ENCODE data around the gene CD180.
"Not testable (repeated sequence)": the region's sequence is repeated elsewhere in the genome, so short reads cannot be mapped to it uniquely, and the experiment has no call there.

The CD180 gene

GRCh38 chr5:67187006-67187715 is 9.4 kb downstream of the CD180 start:
- Histone ChIP-seq H3K36me3 (ENCODE audit: insufficient read depth, low read length) (no peaks in the 10 kb centered on the region), H3K4me2 (ENCODE audit: low read length) (no peak overlapping the region), H3K9me3 (replicated peaks; ENCODE audit: low read length) (no peaks in the 10 kb centered on the region), H3K9ac (ENCODE audit: low read depth, low read length) (no peak overlapping the region), H3K4me3 (ENCODE audit: low read length) (no peak overlapping the region), H3K4me1 (ENCODE audit: control insufficient read depth, insufficient read depth, low read length) (peaks cover 9% of the 10 kb centered on the region), H3K27me3 (ENCODE audit: control insufficient read depth, insufficient read depth, low read length) (no peaks in the 10 kb centered on the region)

- Histone ChIP-seq H3K4me2 (ENCODE audit: low read length) (no peak overlapping the region), H3K27me3 (ENCODE audit: control insufficient read depth, insufficient read depth, low read length) (no peaks in the 10 kb centered on the region), H3K4me1 (ENCODE audit: control insufficient read depth, insufficient read depth, low read length) (peaks cover 15% of the 10 kb centered on the region), H3K9ac (ENCODE audit: low read depth, low read length) (no peak overlapping the region), H3K36me3 (ENCODE audit: insufficient read depth, low read length) (no peaks in the 10 kb centered on the region), H3K9me3 (replicated peaks; ENCODE audit: low read length) (no peaks in the 10 kb centered on the region), H3K4me3 (ENCODE audit: low read length) (no peak overlapping the region)
These were observed 12.7 kb downstream of the CD180 start for GRCh38 chr5:67183859-67184258.

- H3K4me1 ChIP-seq (ENCODE audit: control insufficient read depth, insufficient read depth, low read length) = peaks cover 15% of the 10 kb centered on the region
- H3K9me3 ChIP-seq (replicated peaks; ENCODE audit: low read length) = no peaks in the 10 kb centered on the region
- no peaks in the 10 kb centered on the region for H3K36me3 ChIP-seq (ENCODE audit: insufficient read depth, low read length)
- peak overlapping the region; percentile 57 for H3K4me2 ChIP-seq (ENCODE audit: low read length)
- no peak overlapping the region for H3K4me3 ChIP-seq (ENCODE audit: low read length)
- H3K9ac ChIP-seq (ENCODE audit: low read depth, low read length) = peak overlapping the region; percentile 20
- H3K27me3 ChIP-seq (ENCODE audit: control insufficient read depth, insufficient read depth, low read length) = no peaks in the 10 kb centered on the region
These were observed 14.3 kb downstream of the CD180 start for GRCh38 chr5:67182301-67182790.

GRCh38 chr5:67181648-67182221 is 14.9 kb downstream of the CD180 start:
- Histone ChIP-seq H3K27me3 (ENCODE audit: control insufficient read depth, insufficient read depth, low read length) (no peaks in the 10 kb centered on the region), H3K4me2 (ENCODE audit: low read length) (peak overlapping the region; percentile 57), H3K36me3 (ENCODE audit: insufficient read depth, low read length) (no peaks in the 10 kb centered on the region), H3K4me1 (ENCODE audit: control insufficient read depth, insufficient read depth, low read length) (peaks cover 15% of the 10 kb centered on the region), H3K9ac (ENCODE audit: low read depth, low read length) (peak overlapping the region; percentile 20), H3K9me3 (replicated peaks; ENCODE audit: low read length) (no peaks in the 10 kb centered on the region), H3K4me3 (ENCODE audit: low read length) (no peak overlapping the region)

- Histone ChIP-seq H3K27me3 (ENCODE audit: control insufficient read depth, insufficient read depth, low read length) (no peaks in the 10 kb centered on the region), H3K36me3 (ENCODE audit: insufficient read depth, low read length) (no peaks in the 10 kb centered on the region), H3K4me1 (ENCODE audit: control insufficient read depth, insufficient read depth, low read length) (peaks cover 15% of the 10 kb centered on the region), H3K4me3 (ENCODE audit: low read length) (no peak overlapping the region), H3K4me2 (ENCODE audit: low read length) (no peak overlapping the region), H3K9me3 (replicated peaks; ENCODE audit: low read length) (no peaks in the 10 kb centered on the region), H3K9ac (ENCODE audit: low read depth, low read length) (no peak overlapping the region)
These were observed 16.8 kb downstream of the CD180 start for GRCh38 chr5:67179697-67180361.

- H3K27me3 ChIP-seq (ENCODE audit: control insufficient read depth, insufficient read depth, low read length) = no peaks in the 10 kb centered on the region
- H3K36me3 ChIP-seq (ENCODE audit: insufficient read depth, low read length) = no peaks in the 10 kb centered on the region
- H3K4me1 ChIP-seq (ENCODE audit: control insufficient read depth, insufficient read depth, low read length) = peaks cover 15% of the 10 kb centered on the region
- no peak overlapping the region for H3K4me2 ChIP-seq (ENCODE audit: low read length)
- no peak overlapping the region for H3K4me3 ChIP-seq (ENCODE audit: low read length)
- no peaks in the 10 kb centered on the region for H3K9me3 ChIP-seq (replicated peaks; ENCODE audit: low read length)
- no peak overlapping the region for H3K9ac ChIP-seq (ENCODE audit: low read depth, low read length)
These were observed 17.6 kb downstream of the CD180 start for GRCh38 chr5:67178966-67179365.

GRCh38 chr5:67178085-67178484 is 18.5 kb downstream of the CD180 start:
- Histone ChIP-seq H3K9me3 (replicated peaks; ENCODE audit: low read length) (no peaks in the 10 kb centered on the region), H3K4me1 (ENCODE audit: control insufficient read depth, insufficient read depth, low read length) (peaks cover 15% of the 10 kb centered on the region)

GRCh38 chr5:67176936-67177335 is 19.7 kb downstream of the CD180 start:
- no peak overlapping the region for H3K4me2 ChIP-seq (ENCODE audit: low read length)
- no peak overlapping the region for H3K4me3 ChIP-seq (ENCODE audit: low read length)
- peaks cover 4% of the 10 kb centered on the region for H3K4me1 ChIP-seq (ENCODE audit: control insufficient read depth, insufficient read depth, low read length)
- H3K36me3 ChIP-seq (ENCODE audit: insufficient read depth, low read length) = no peaks in the 10 kb centered on the region
- no peaks in the 10 kb centered on the region for H3K9me3 ChIP-seq (replicated peaks; ENCODE audit: low read length)
- H3K27me3 ChIP-seq (ENCODE audit: control insufficient read depth, insufficient read depth, low read length) = no peaks in the 10 kb centered on the region
- no peak overlapping the region for H3K9ac ChIP-seq (ENCODE audit: low read depth, low read length)

More at GRCh38 chr5:67178085-67178484, 18.5 kb downstream of the CD180 start:
- Histone ChIP-seq H3K9ac (ENCODE audit: low read depth, low read length) (no peak overlapping the region), H3K36me3 (ENCODE audit: insufficient read depth, low read length) (no peaks in the 10 kb centered on the region), H3K4me2 (ENCODE audit: low read length) (no peak overlapping the region), H3K27me3 (ENCODE audit: control insufficient read depth, insufficient read depth, low read length) (no peaks in the 10 kb centered on the region), H3K4me3 (ENCODE audit: low read length) (no peak overlapping the region)

- Histone ChIP-seq H3K9me3 (replicated peaks; ENCODE audit: low read length) (no peaks in the 10 kb centered on the region), H3K36me3 (ENCODE audit: insufficient read depth, low read length) (no peaks in the 10 kb centered on the region), H3K4me1 (ENCODE audit: control insufficient read depth, insufficient read depth, low read length) (peaks cover 4% of the 10 kb centered on the region), H3K4me3 (ENCODE audit: low read length) (no peak overlapping the region), H3K27me3 (ENCODE audit: control insufficient read depth, insufficient read depth, low read length) (no peaks in the 10 kb centered on the region), H3K4me2 (ENCODE audit: low read length) (no peak overlapping the region), H3K9ac (ENCODE audit: low read depth, low read length) (no peak overlapping the region)
These were observed 22.6 kb downstream of the CD180 start for GRCh38 chr5:67173959-67174358.

GRCh38 chr5:67173351-67173750 is 23.2 kb downstream of the CD180 start:
- not testable (repeated sequence) for H3K36me3 ChIP-seq (ENCODE audit: insufficient read depth, low read length); H3K4me2 ChIP-seq (ENCODE audit: low read length); H3K4me3 ChIP-seq (ENCODE audit: low read length); H3K4me1 ChIP-seq (ENCODE audit: control insufficient read depth, insufficient read depth, low read length); H3K27me3 ChIP-seq (ENCODE audit: control insufficient read depth, insufficient read depth, low read length); H3K9me3 ChIP-seq (replicated peaks; ENCODE audit: low read length); H3K9ac ChIP-seq (ENCODE audit: low read depth, low read length)

GRCh38 chr5:67170767-67171166 is 25.8 kb downstream of the CD180 start:
- H3K4me3 ChIP-seq (ENCODE audit: low read length) = no peak overlapping the region

More at GRCh38 chr5:67170767-67171166, 25.8 kb downstream of the CD180 start:
- peaks cover 12% of the 10 kb centered on the region for H3K4me1 ChIP-seq (ENCODE audit: control insufficient read depth, insufficient read depth, low read length)
- H3K4me2 ChIP-seq (ENCODE audit: low read length) = no peak overlapping the region
- H3K9me3 ChIP-seq (replicated peaks; ENCODE audit: low read length) = no peaks in the 10 kb centered on the region
- no peaks in the 10 kb centered on the region for H3K27me3 ChIP-seq (ENCODE audit: control insufficient read depth, insufficient read depth, low read length)
- H3K36me3 ChIP-seq (ENCODE audit: insufficient read depth, low read length) = no peaks in the 10 kb centered on the region
- no peak overlapping the region for H3K9ac ChIP-seq (ENCODE audit: low read depth, low read length)

All from skeletal muscle satellite cell (primary cell).